Progenitor cell of endocrine pancreas (in vitro differentiated cells): Measurements from ENCODE around the gene GLDC. TPM values are rescaled to one million over a fixed set of nuclear protein-coding genes. Genes with fewer than 3 reads are reported as not detected.

Experiments used
- DNase-seq: peaks from one replicate; pipeline ENCODE4 v3.0.0; 2021; ENCODE audit warnings: low spot score; ENCODE audit not compliant: unreplicated experiment
- H3K27ac Mint-ChIP-seq: 2 replicates; pipeline ENCODE4 v1.8.0; 2021; ENCODE audit warnings: mild to moderate bottlenecking, moderate library complexity, mixed read lengths
- H3K27me3 Mint-ChIP-seq: 2 replicates; pipeline ENCODE4 v1.8.0; 2021; ENCODE audit warnings: mixed read lengths
- H3K36me3 Mint-ChIP-seq: 2 replicates; pipeline ENCODE4 v1.8.0; 2022; ENCODE audit warnings: mixed read lengths; ENCODE audit not compliant: insufficient read depth
- H3K4me1 Mint-ChIP-seq: 2 replicates; pipeline ENCODE4 v1.8.0; 2021; ENCODE audit warnings: low read depth, mixed read lengths
- H3K4me3 Mint-ChIP-seq: 2 replicates; pipeline ENCODE4 v1.8.0; 2021; ENCODE audit warnings: low read depth, mild to moderate bottlenecking, moderate library complexity, mixed read lengths
- H3K9me3 Mint-ChIP-seq: 2 replicates; pipeline ENCODE4 v1.8.0; 2021; ENCODE audit warnings: low read depth, mixed read lengths
- CTCF ChIP-seq: fragments of 200-600 bp; sonication (generic); IDR thresholded peaks from one replicate; pipeline ENCODE4 v1.5.0; 2021; ENCODE audit warnings: antibody characterized with exemption, mild to moderate bottlenecking; ENCODE audit not compliant: unreplicated experiment
- total RNA-seq: library from RNA; stranded (reverse); gene quantifications from 2 replicates; pipeline ENCODE4 v1.2.1, GENCODE V29; 2021

The GLDC gene
- total RNA-seq, 1 donor from 2014 or later = 11.3 TPM

- Mint-ChIP-seq H3K36me3 (peaks cover 1% of the 10 kb centered on the region), H3K27ac (no peak overlapping the region), H3K9me3 (no peaks in the 10 kb centered on the region)
Observed at GRCh38 chr9:6620353-6620752, 25.2 kb downstream of the GLDC start.

GRCh38 chr9:6619909-6620308 lies 25.6 kb downstream of the GLDC start:
- peaks cover 1% of the 10 kb centered on the region for H3K36me3 Mint-ChIP-seq
- H3K27ac Mint-ChIP-seq = no peak overlapping the region
- H3K27me3 Mint-ChIP-seq = no peaks in the 10 kb centered on the region
- TF ChIP-seq CTCF = no peak
- H3K4me3 Mint-ChIP-seq = no peak overlapping the region
- no peaks in the 10 kb centered on the region for H3K9me3 Mint-ChIP-seq
- peaks cover 1% of the 10 kb centered on the region for H3K4me1 Mint-ChIP-seq
- DNase-seq = no peak

More at GRCh38 chr9:6620353-6620752, 25.2 kb downstream of the GLDC start:
- no peak for TF ChIP-seq CTCF
- DNase-seq = no peak
- Mint-ChIP-seq H3K27me3 (no peaks in the 10 kb centered on the region), H3K4me1 (peaks cover 1% of the 10 kb centered on the region), H3K4me3 (no peak overlapping the region)

- H3K4me1 Mint-ChIP-seq = peaks cover 1% of the 10 kb centered on the region
- no peaks in the 10 kb centered on the region for H3K9me3 Mint-ChIP-seq
- TF ChIP-seq CTCF = no peak
- peaks cover 1% of the 10 kb centered on the region for H3K36me3 Mint-ChIP-seq
- no peaks in the 10 kb centered on the region for H3K27me3 Mint-ChIP-seq
- H3K27ac Mint-ChIP-seq = no peak overlapping the region
- H3K4me3 Mint-ChIP-seq = no peak overlapping the region
- no peak for DNase-seq
Observed at GRCh38 chr9:6616951-6617602, 28.5 kb downstream of the GLDC start.

DNA sequence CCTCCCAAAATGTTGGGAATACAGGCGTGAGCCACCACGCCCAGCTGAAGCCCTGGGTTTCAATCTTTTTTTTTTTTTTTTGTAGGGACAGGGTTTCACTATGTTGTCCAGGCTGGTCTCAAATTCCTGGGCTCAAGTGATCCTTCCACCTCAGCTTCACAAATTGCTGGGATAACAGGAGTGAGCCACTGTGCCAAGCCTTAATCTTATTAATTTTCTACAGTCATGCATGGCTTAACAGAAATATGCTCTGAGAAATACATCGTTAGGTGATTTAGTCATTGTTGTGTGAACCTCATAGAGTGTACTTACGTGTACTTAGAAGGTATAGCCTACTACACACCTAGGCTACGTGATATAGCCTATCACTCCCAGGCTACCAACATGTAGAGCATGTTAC lies 31.0 kb downstream of the GLDC start:
- Mint-ChIP-seq H3K36me3 (no peaks in the 10 kb centered on the region), H3K9me3 (no peaks in the 10 kb centered on the region), H3K27me3 (no peaks in the 10 kb centered on the region), H3K27ac (no peak overlapping the region), H3K4me3 (no peak overlapping the region), H3K4me1 (peaks cover 1% of the 10 kb centered on the region)
- no peak for DNase-seq
- no peak for TF ChIP-seq CTCF

DNA sequence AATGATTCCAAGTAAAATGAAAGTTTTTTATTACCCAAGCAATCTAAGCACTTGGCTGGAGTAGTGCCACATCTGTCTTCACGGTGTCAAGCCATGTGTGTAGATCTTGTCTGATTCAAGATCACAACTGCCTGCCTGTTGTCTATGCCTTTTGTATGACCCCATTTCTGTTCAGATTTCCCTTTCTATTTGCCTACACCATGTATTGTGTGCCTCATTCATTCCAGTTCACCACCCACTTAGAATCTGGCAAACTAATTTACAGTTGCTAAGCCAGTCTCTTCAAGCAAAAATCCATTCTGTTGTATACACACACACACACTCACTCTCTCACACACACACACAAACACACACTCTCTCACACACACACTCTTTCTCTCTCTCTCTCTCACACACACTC lies 33.7 kb downstream of the GLDC start:
- Mint-ChIP-seq H3K4me1 (no peaks in the 10 kb centered on the region), H3K4me3 (no peak overlapping the region), H3K36me3 (no peaks in the 10 kb centered on the region), H3K9me3 (no peaks in the 10 kb centered on the region), H3K27me3 (no peaks in the 10 kb centered on the region), H3K27ac (peak overlapping the region; percentile 43)
- no peak for DNase-seq
- TF ChIP-seq CTCF = no peak
